ENCODE results near the gene ERP27.

ERP27 gene

DNA sequence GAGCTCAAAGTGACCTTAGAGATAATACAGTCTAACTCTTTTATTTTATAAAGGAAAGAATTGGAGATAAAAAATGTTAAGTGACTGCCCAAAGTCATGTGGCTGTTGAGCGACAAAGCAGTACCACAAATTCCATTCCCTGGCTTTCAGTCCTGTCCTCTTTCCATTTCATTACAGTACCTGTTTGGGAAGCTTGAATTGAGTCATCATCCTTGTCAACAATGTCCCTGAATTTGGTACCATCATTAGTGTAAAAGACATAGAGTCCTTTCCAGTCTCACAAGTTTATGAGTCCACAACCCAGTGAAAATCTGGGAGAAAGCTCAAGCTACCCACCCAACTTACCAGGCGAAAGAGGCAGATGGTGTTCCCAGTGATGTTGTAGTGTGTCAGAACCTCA is 3.8 kb downstream of the ERP27 start:
- DNase-seq, result no peak

DNA sequence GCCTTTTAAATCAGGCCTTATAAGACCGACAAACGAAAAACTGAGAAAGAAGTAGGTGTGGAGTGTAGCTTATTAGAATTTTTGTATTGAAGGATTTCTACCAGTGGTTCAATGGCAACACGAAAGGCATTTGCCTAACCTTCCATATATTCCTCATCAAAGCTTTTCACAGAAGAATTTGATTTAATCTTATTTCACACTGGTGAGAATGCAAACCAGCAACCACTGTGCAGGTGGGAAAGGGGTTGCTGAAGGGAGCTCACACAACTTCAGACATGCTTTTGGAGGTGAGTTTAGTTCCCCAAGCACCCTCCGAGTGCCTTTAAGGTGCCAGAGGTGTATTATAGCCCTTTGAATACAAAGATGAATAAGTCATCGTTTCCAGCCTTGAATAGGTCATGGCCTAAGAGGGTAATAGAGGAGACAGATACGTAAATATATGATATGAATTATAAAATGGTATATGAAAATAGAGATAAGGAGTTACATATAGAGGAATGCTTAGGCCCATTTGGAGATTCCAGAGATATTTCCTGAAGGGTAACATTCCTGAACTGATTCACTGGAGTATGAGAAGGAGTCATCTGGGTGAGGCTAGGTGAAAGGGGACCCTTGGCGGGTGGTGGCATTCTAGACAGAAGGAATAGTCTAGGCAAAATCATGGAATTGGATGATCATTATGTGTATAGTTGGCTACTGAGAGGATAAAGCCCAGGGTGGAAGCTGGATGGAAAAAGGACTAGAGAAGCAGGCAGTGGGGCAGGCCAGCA is 6.4 kb downstream of the ERP27 start:
- no peak for DNase-seq

GRCh38 chr12:14931359-14931758 is 7.0 kb downstream of the ERP27 start:
- DNase-seq, result no peak

DNA sequence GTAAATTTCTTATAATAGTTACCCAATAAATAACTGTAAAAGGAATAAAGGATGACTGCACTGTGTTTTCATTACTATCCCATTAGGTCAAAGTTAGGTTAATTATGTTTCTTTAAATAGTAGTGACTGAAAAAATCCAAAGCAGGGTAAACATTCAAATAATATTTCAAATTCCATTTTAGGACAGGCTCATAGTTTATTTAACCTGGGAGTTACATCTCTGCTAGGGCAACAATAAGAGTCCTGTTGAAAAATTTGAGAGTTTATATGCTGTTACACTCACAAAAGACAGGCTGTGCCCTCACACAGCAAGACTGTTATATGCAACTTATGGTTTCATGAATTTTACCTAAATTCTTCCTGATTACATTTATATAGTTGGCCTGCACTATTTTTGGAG is 8.0 kb downstream of the ERP27 start:
- DNase-seq, result no peak

- DNase-seq, result no peak
Measured at GRCh38 chr12:14928931-14929330, 9.4 kb downstream of the ERP27 start.

- no peak for DNase-seq
Measured at GRCh38 chr12:14927267-14927666, 11.1 kb downstream of the ERP27 start.

DNA sequence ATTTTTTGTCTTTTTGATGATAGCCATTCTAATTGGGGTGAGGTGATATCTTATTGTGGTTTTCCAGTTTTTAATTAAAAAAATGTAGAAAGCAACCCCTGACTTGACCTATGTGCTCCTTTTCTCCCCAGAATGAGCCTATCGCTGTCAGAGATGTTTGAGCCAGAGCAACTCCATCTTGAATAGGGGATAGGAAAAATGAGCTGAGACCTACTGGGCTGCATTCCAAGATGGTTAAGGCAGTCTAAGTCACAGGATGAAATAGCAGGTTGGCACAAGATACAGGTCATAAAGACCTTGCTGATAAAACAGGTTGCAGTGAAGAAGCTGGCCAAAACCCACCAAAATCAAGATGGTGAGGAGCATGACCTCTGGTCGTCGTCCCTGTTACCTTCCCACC is 13.8 kb downstream of the ERP27 start:
- no peak for DNase-seq

DNA sequence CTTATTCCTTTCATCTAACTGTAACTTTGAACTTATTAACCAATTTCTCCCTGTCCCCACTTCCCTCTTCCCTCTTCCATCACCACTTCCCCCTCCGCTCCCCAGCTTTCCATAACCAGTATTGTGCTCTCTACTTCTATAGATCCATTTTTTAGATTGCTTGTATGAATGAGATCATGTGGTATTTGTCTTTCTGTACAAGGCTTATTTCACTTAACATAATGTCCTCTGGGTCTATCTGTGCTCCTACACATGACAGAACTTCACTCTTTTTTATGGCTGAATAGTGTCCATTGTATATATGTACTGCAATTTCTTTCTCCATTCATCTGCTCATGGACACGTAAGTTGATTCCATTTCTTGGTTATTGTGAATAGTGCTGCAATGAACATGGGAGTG is 14.4 kb downstream of the ERP27 start:
- DNase-seq, result no peak

GRCh38 chr12:14921218-14921617 is 17.1 kb downstream of the ERP27 start:
- no peak for DNase-seq

DNA sequence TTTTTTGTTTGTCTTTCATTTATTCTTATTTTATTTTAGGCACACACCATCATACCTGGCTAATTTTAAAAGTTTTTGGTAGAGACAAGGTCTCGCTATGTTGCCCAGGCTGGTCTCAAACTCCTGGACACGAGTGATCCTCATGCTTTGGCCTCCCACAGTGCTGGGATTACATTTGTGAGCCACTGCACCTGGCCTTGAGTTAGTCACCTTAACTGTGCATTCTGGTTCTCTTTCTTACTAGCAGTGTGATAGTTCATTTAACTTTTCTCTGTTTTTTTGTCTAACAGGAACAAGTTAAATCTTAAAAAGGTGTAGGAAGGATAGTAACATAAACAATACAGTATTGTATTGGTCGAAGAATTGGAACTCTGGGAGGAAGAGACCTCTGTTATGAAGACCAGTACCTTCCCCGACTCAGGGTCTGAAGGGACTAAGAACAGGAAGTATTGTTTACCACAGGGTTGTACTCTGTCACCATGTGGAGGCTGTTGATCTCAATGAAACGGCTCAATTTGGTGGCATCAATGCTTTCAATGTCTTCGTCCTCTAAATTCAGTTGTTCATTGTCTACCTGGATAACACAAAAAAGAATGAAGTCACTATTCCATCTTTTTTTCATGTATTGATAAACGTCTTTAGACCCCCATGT is 17.7 kb downstream of the ERP27 start:
- no peak for DNase-seq

DNA sequence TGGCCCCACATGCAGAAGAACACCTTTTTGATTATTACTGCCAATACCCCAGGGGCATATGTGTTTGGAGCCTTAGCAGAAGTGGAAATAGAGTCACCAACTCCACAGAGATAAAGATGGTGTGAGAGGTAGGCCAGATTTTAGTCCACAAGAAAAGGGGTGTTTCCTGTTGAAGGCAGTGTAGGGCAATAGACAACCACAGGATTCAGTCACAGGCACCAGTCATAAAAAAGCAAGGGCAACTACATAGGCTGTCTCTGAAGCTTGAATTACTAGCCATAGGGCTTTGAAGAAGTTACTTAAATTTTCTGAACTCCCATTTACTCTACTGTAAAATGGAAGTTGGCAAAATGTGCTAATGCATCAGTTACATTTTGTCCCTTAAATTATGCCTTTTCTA is 18.9 kb downstream of the ERP27 start:
- DNase-seq, result no peak

- no peak for DNase-seq
Measured at GRCh38 chr12:14915736-14916135, 22.6 kb downstream of the ERP27 start.

DNA sequence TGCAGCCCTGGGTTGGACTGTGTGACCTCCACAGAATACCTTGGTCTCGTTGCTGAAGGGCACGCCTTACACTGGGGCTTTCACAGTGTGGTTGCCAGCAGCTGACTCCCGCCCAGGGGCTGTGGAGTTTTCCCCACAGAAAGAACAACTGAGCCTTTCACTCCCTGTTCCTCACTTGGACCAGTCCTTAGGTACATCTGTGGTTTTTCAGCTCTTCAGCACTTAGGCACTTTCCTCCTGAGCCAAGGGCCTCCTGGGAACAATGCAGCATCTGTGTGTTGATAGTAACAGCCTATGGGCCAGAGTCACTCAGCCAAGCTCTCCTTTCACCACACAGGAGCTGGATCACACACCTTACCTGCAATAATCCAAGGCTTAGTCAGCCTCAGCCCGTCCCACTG is 25.0 kb downstream of the ERP27 start:
- no peak for DNase-seq

DNA sequence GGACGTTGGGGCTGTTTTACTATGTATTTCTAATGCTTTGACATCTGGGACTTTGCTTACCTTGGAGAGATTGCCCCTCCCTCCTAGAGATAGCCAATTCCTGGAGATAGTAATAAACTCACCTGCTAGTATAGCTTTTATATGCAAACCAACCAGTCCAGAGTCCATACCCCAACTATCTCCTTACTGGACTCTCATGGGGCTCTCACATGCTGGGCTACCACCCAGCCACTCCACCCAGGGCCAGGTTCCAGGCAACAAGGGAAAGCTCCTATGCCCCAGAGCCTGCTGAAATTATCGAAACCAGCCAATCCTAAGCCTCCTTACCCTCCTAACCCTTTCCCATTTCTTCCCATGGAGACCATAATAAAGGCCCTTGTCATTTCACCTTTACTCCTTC is 27.2 kb downstream of the ERP27 start:
- DNase-seq, result no peak

- DNase-seq, result no peak
Measured at GRCh38 chr12:14910090-14910915, 28.0 kb downstream of the ERP27 start.

- no peak for DNase-seq
Measured at GRCh38 chr12:14907953-14908352, 30.4 kb downstream of the ERP27 start.

GRCh38 chr12:14906114-14906513 is 32.2 kb downstream of the ERP27 start:
- no peak for DNase-seq

GRCh38 chr12:14905269-14906004 is 32.9 kb downstream of the ERP27 start:
- DNase-seq, result no peak

DNA sequence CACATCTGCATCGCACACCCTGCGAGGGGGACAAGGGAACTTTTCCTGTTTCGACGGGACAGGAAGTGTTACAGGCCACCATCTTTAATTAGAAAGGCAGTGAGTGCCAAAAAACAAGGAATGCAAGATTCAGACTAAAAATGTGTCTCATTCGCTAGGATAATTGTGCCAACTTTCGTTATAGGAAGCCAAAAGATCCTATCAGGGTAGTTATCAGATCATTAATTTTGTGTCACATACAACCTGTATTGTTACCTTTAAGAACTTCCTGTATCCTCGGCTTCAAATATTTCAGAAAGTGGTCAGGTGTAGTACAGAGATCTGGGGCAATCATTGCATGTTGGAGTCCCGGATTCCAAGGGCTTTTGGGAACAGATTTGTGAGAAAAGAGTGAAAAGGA is 33.5 kb downstream of the ERP27 start:
- no peak for DNase-seq

DNA sequence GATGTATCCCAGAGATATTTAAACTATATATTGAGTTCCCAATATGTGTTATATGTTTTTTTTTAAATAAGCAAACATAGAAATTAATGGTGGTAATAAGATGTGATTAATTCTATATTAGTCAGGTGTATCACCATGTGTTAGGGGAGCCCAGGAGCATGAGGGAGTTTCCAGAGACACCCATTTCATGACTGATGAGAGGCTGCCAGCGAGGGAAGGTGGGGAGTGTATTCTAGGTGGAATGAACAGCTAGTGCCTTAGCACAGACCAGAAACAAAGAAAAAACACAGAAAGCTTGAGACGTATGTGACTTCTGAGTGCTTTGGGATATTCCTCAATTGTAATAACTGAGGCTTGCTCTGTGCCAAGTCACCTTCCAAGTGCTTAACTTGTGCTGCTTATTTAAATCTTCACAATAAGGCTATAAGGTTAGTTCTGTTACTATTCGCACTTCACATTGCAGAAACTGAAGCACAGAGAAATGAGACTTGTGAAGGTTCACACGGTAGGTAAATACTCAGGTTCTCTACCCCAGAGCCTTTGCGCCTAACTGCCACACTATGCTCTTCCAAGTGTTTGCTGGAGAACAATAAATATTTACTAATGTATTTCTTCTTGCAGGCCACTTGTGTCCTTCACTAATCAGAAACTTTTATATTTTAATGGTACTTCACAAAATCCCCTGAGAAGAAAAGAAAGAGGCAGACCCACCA is 34.8 kb downstream of the ERP27 start:
- DNase-seq, result no peak

DNA sequence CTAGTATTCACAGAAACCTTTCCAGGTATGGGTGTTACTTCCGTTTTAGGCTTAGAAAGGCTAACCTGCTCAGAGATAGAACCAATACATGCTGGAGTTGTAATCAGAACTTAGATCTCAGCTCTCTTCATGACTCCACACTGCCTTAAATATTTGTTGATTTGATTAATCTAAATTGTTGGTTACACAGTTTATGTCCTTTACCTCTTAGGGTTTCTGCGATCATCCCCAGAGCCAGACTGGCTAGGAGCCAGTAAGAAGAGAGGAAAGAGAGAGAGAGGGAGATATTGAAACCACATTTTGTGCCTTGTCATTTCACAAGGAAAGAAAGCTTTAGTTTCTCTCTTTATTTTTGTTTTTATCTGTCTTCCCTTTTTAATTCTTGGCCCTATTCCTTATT is 35.9 kb downstream of the ERP27 start:
- DNase-seq, result no peak

DNA sequence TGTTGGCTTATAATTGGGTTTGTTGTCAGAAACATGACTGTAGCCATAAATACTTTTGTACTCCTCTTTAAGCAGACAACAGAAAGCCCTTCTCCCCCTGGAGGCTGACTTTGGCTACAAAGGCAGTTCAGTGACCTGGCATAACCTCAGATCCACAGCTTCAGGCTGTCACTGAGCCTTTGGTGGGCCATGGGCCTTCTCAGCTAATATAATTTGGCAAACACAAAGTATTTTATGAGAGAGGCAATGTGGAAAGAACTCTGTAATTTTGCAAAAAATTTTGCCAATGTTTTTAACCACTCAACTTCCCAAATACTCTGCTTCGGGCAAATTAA is 37.1 kb downstream of the ERP27 start:
- DNase-seq, result no peak
